Stimulated activated CD8-positive, alpha-beta memory T cell treated with anti-CD3 and anti-CD28 coated beads, Interleukin-15, amount 100 ng/mL, for 4 hours (primary cell): ENCODE data around the gene RNF214.
A peak's percentile ranks its signal among the peaks of the same experiment; 100 is the strongest.
"Not testable (repeated sequence)": the region's sequence is repeated elsewhere in the genome, so short reads cannot be mapped to it uniquely, and the experiment has no call there.

ENCODE experiments used
- DNase-seq, 2 donors: peaks; one replicate each; pipeline ENCODE4 v3.0.0-alpha.2; 2020; ENCODE audit warnings: low read depth in 2 of 2

The RNF214 gene

GRCh38 chr11:117232092-117232878 lies at the start of gene RNF214:
TSS of gene RNF214 (plus strand) at chr11:117232671. CDS start at chr11:117234273, 1,602 bp downstream.
- DNase-seq, result peak; percentile 39 to 64

DNA sequence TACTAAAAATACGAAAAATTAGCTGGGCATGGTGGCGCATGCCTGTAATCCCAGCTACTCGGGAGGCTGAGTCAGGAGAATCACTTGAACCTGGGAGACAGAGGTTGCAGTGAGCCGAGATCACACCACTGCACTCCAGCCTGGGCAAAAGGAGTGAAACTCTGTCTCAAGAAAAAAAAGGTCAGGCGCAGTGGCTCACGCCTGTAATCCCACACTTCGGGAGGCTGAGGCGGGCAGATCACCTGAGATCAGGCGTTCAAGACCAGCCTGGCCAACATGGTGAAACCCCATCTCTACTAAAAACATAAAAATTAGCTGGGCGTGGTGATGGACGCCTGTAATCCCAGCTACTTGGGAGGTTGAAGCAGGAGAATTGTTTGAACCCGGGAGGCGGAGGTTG lies 49.3 kb upstream of the RNF214 start:
- DNase-seq, result not testable (repeated sequence)

DNA sequence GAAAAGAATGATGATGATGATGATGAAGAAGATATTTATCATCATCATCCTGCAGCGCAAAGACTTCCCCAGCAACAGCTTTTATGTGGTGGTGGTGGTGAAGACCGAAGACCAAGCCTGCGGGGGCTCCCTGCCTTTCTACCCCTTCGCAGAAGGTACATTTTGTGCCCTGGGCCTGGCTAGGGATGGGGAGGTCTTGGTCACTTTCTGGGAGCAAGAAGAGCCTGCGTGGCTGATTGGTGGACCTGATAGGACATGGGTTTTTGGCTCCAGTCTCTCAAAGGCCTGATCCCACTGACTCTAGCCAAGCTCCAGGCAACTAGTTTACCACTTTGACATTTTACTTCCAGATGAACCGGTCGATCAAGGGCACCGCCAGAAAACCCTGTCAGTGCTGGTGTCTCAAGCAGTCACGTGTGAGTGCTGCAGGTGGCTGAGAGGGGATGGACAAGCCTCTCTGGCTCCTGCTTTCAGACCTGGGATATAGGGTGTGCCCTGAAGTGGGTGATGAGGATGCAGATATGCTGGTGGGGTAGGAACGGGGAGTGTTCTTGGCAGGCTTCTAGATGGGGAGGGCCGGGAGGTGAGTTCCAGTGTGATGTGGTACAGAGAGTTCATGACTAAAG lies 48.6 kb upstream of the RNF214 start:
- DNase-seq, result no peak

GRCh38 chr11:117185736-117186430 lies 46.6 kb upstream of the RNF214 start:
- no peak for DNase-seq

DNA sequence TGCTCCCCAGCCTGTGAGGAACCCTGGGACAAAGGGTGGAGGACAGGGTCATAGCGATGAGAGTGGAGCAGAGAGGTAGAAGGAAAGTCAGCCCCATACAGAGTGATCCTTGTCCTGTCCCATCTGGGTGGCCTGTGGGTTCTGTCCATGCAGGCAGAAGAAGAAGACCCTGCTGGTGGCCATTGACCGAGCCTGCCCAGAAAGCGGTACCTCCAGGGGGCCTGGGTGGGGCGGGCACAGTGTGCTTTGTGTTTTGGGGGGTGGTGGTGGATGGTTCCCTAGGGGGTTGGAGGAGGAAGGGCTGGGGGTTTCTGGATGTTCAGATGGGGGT lies 46.1 kb upstream of the RNF214 start:
- no peak for DNase-seq

GRCh38 chr11:117187007-117187406 lies 45.5 kb upstream of the RNF214 start:
- DNase-seq, result no peak

- DNase-seq, result no peak
These were observed 45.1 kb upstream of the RNF214 start for GRCh38 chr11:117187428-117187798.

DNA sequence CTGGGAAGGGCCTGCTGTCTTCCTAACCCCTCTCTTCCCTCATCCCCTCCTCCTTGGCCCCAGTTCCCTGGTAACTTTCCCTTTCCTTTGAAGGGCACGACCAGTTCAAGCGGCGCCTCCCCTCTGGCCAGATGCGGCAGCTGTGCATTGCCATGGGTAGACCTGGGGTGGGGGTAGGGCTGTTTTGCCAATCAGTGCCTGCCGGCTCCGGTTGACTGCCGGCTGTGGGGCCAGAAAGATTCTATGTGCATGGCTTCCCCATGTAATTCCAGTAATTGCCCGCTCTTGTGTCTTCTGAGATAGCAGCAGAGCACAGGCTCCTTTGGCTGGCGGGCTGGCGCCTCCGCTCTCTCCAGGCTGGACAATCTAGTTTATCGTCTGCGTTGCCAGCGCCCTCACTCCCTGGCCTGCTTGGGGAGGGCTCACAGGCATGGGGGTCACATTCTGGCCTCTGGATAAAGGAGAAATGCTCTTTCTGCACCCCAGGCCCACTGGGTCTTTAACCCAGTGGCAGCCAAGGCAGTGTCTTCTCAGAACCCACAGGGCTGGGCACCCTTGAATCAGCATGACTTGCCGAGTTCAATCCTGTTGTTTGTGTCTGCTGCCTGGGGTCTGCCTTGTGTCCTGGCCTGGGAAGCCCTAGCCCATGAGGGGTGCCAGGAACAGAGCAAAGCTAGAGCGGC lies 44.5 kb upstream of the RNF214 start:
- no peak for DNase-seq

GRCh38 chr11:117188620-117189081 lies 43.8 kb upstream of the RNF214 start:
- DNase-seq, result no peak

GRCh38 chr11:117189191-117189940 lies 43.1 kb upstream of the RNF214 start:
- no peak for DNase-seq

DNA sequence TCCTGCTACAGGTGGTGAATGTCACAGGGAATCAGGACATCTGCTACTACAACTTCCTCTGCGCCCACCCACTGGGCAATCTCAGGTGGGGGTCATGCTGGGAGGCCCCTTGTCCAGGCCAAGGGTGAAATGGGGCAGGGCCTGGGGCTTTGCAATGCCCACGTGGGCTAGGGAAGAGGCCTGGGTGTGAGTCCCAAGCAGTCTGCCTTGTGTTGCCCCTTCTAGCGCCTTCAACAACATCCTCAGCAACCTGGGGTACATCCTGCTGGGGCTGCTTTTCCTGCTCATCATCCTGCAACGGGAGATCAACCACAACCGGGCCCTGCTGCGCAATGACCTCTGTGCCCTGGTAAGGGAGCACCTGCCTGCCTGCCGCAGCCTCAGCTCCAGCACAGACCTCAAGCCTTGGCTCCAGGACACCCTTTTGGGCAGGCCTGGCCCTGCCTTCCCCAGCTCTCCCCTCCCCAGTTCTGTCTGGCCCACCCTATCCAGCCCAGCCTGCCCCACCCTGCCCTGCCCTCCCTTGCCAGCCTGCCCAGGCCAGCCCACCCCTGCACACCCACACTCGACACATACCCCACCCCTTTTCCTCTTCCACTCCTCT lies 42.4 kb upstream of the RNF214 start:
- no peak for DNase-seq

DNA sequence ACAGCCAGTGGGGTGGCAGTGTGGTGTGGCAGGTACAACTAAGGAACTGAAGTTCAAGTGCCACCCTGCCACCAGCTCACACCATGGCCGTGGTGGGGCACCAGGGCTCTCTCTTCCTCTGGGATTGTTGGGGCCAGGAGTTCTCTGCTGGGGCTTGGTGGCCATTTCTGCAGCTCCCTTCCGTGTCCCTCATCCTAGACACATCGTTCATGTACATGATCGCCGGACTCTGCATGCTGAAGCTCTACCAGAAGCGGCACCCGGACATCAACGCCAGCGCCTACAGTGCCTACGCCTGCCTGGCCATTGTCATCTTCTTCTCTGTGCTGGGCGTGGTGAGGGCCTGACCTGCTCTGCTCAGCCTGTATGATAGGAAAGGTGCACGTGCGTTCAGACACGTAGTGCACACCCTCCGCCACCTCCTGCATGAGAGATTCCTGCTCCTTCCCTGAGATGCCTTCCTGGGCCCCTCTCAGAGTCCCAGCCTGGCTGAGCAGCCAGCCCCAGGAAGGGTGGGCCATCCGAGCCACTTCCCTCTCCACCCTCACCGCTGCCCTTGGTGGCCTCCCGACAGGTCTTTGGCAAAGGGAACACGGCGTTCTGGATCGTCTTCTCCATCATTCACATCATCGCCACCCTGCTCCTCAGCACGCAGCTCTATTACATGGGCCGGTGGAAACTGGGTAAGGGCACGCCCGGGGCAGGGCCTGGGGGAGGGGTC lies 40.6 kb upstream of the RNF214 start:
- DNase-seq, result no peak

DNA sequence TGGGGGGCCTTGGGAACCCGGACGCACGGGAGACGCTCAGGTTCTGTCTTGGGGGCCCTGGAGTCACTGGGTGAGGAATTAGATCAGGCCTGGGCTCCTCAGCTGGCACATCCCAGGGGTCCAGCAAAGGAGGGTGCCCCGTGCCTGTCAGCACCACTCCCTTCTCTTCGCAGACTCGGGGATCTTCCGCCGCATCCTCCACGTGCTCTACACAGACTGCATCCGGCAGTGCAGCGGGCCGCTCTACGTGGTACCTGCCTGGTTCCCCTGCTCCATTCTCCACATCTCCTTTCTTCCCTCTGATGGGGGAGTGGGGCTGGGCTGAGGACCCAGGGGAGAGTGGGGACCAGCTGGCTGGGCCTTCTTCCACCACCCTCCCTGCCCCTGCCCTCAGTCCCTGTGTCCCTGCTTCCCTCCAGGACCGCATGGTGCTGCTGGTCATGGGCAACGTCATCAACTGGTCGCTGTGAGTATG lies 40.0 kb upstream of the RNF214 start:
- DNase-seq, result no peak

DNA sequence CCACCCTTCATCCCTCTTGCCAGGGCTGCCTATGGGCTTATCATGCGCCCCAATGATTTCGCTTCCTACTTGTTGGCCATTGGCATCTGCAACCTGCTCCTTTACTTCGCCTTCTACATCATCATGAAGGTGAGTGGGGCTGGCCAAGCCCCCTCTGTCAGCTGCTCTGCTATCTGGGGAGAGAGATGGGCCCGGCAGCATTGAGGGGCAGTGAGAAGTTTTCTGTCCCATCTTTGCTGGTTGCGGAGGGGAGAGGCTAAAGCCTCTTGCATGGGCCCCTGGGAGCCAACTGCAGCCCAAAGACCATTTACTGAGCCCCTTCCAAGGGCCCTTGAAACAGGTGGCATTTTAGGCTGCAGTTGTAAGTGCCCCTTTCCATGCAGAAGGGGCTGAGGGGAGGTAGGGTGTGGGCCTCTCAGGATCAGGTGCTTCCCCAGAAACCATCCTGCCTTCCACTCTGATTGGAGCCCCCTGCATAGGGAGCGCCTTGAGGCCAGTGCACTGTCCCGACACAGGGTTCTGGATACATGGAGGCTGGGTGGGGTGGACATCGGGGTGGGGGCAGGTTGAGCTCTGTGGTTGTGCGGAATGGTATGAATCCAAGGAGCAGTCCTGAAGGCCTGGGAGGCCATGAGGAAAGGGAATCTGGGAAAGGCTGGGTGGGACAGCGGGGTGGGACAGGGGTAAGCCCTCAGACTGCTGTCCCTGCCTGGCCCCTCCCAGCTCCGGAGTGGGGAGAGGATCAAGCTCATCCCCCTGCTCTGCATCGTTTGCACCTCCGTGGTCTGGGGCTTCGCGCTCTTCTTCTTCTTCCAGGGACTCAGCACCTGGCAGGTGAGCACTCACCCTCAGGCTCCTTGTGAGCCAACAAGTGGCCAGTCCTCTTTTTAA lies 39.1 kb upstream of the RNF214 start:
- no peak for DNase-seq

GRCh38 chr11:117194267-117194666 lies 38.2 kb upstream of the RNF214 start:
- no peak for DNase-seq

GRCh38 chr11:117195258-117195657 lies 37.2 kb upstream of the RNF214 start:
- DNase-seq, result no peak

DNA sequence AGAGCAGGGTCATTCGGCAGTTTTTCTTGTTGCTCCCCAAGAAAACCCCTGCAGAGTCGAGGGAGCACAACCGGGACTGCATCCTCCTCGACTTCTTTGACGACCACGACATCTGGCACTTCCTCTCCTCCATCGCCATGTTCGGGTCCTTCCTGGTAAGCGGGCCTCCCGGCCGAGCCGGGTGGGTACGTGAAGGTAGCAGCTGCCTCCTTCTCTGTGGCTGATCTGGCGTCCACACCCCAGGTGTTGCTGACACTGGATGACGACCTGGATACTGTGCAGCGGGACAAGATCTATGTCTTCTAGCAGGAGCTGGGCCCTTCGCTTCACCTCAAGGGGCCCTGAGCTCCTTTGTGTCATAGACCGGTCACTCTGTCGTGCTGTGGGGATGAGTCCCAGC lies 36.7 kb upstream of the RNF214 start:
- DNase-seq, result no peak

DNA sequence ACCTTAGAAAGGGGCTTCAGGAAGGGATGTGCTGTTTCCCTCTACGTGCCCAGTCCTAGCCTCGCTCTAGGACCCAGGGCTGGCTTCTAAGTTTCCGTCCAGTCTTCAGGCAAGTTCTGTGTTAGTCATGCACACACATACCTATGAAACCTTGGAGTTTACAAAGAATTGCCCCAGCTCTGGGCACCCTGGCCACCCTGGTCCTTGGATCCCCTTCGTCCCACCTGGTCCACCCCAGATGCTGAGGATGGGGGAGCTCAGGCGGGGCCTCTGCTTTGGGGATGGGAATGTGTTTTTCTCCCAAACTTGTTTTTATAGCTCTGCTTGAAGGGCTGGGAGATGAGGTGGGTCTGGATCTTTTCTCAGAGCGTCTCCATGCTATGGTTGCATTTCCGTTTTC lies 35.5 kb upstream of the RNF214 start:
- no peak for DNase-seq
